K562 (cell line): ENCODE measurements around the gene MEFV. TPM values are rescaled to one million over a fixed set of nuclear protein-coding genes. Genes with fewer than 3 reads are reported as not detected.
A peak's percentile ranks its signal among the peaks of the same experiment; 100 is the strongest.

Source experiments
- BCOR ChIP-seq: fragments of 450-650 bp; IDR thresholded peaks from 2 replicates; pipeline ENCODE4 v1.6.1; 2016
- CBX5 ChIP-seq: IDR thresholded peaks from 2 replicates; pipeline ENCODE4 v1.6.1; 2014; ENCODE audit warnings: low read depth, borderline replicate concordance
- COPS2 ChIP-seq: fragments of 450-650 bp; conservative IDR thresholded peaks from 2 replicates; pipeline ENCODE4 v1.6.1; 2016; ENCODE audit warnings: mild to moderate bottlenecking, moderate library complexity
- DNMT1 ChIP-seq: fragments of 450-650 bp; IDR thresholded peaks from 2 replicates; pipeline ENCODE4 v1.6.1; 2016; ENCODE audit warnings: antibody characterized with exemption, mild to moderate bottlenecking
- GATAD2A ChIP-seq: fragments of 450-650 bp; IDR thresholded peaks from 2 replicates; pipeline ENCODE4 v1.6.1; 2017
- KDM5B ChIP-seq: fragments of 200-600 bp; sonication (generic); IDR thresholded peaks from 2 replicates; pipeline ENCODE4 v1.6.1; 2012; ENCODE audit warnings: low read depth, mild to moderate bottlenecking, moderate library complexity, low read length, control low read depth, inconsistent platforms; ENCODE audit not compliant: insufficient replicate concordance
- TFAM ChIP-seq: fragments of 250-450 bp; sonication (Bioruptor Pico); conservative IDR thresholded peaks from 2 replicates; pipeline ENCODE4 v1.5.0; 2021; ENCODE audit warnings: mild to moderate bottlenecking, moderate library complexity
- U2AF2 ChIP-seq: fragments of 200-400 bp; formaldehyde crosslinking; optimal IDR thresholded peaks from 2 replicates; pipeline ENCODE3; 2017; ENCODE audit warnings: low read depth, mild to moderate bottlenecking, low read length
- ZNF282 ChIP-seq: sonication (generic); formaldehyde crosslinking; IDR thresholded peaks from 2 replicates; pipeline ENCODE4 v1.8.1; 2023; ENCODE audit warnings: missing genetic modification reagents
- polyA plus RNA-seq, 8 experiments: library from polyadenylated mRNA; depleted of rRNA in 4 of 8; stranded (reverse) in 5 of 8; unstranded in 3 of 8; fragments of >200 nt; fragmentation: Nextera tagmentation in 2 of 8; fragmentation: Illumina TruSeq in 1 of 8; extraction: Ambion mirVana in 2 of 8; extraction: Trizol in 1 of 8; gene quantifications; 2 replicates each; pipeline versions ENCODE4 v1.2.1 to v1.2.3, GENCODE V29; 2011 to 2014; ENCODE audit warnings: inconsistent platforms in 1 of 8, missing spikeins in 1 of 8
- total RNA-seq, 7 experiments: library from RNA; depleted of rRNA in 6 of 7; stranded (reverse); fragments of >200 nt in 6 of 7; fragmentation: Illumina TruSeq in 2 of 7; extraction: Trizol in 2 of 7; gene quantifications; 2 replicates each; pipeline versions ENCODE4 v1.2.1 to v1.2.3, GENCODE V29; 2011 to 2021; ENCODE audit warnings: low replicate concordance in 1 of 7
- TF ChIP-seq, protein P1 (sequence below), 2 experiments: IDR thresholded peaks in 1 of 2; conservative IDR thresholded peaks in 1 of 2; 2 replicates each; pipeline ENCODE4 v1.6.1; 2016; ENCODE audit warnings: low read depth in 2 of 2, mild to moderate bottlenecking in 1 of 2, missing compliant biosample characterization in 1 of 2, missing genetic modification characterization in 1 of 2, moderate library complexity in 1 of 2
- TF ChIP-seq, protein P2 (sequence below): fragments of 250-450 bp; sonication (Bioruptor Pico); IDR thresholded peaks from 2 replicates; pipeline ENCODE4 v1.6.1; 2021; ENCODE audit warnings: mild to moderate bottlenecking
- TF ChIP-seq, protein P3 (sequence below): fragments of 450-650 bp; IDR thresholded peaks from 2 replicates; pipeline ENCODE4 v1.6.1; 2016; ENCODE audit warnings: low read depth, mild to moderate bottlenecking, moderate library complexity
- TF ChIP-seq, protein P4 (sequence below), 3 experiments: fragments of 200-800 bp in 1 of 3; fragments of 250-450 bp in 1 of 3; fragments of 450-650 bp in 1 of 3; sonication (Bioruptor Pico) in 1 of 3; sonication (Bioruptor generic) in 1 of 3; formaldehyde crosslinking in 1 of 3; IDR thresholded peaks; 2 replicates each; pipeline versions ENCODE4 v1.6.1 to v1.8.0; 2016 to 2022; ENCODE audit warnings: mild to moderate bottlenecking in 2 of 3, missing genetic modification characterization in 2 of 3, missing compliant biosample characterization in 1 of 3, moderate library complexity in 1 of 3
- TF ChIP-seq, protein P5 (sequence below): fragments of 250-450 bp; sonication (Bioruptor Pico); IDR thresholded peaks from 2 replicates; pipeline ENCODE4 v1.5.0; 2021; ENCODE audit warnings: mild to moderate bottlenecking, borderline replicate concordance

Gene MEFV
- total and polyA plus RNA-seq, 9 of the 15 experiments (the other 6 are each of a cell fraction or from before 2014, with no cell fraction given): 0.14 TPM; not detected in 8

DNA sequence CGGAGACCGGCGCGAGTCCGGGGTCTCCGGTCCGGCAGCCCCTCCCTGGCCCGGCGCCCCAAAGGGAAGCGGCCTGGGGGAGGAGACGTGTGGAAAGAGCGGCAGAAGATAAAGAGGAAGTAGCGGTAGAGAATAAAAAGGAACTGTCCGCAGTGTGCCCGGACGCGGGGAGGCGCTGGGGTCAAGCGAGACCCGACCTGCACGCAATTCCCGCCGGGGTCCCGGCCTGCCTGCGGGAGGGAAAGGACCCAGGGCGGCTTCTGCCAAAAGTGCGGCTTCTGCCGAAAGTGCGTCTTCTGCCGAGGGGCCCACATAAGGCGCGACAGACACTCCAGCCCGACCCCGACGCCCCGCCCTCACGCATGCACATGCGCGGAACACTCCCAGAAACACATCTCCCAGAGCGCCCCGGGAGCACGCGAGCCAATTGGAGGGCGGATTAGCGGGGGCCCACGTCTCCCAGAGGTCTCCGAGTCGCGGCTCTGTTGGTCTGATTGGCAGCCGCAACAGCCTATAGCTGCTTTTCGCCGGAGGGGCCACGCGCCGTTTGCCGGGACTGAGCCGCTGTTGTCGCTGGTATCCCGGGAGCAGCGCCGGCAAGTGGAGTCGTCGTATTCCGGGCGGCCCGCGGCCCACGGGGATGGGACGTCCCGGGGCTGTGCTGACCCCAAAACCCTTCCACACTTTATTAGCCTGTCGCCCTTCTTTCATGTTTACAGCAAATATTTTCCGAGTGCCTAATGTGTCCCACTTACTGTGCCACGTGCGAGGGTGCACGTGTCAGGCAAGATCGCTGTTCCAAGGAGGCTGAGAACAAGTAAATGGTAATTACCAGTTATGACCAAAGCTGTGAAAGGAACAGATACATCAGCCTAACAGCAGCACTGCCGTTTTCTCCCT lies 8.0 kb upstream of the MEFV start (continued):
- TF ChIP-seq, protein P1, sequence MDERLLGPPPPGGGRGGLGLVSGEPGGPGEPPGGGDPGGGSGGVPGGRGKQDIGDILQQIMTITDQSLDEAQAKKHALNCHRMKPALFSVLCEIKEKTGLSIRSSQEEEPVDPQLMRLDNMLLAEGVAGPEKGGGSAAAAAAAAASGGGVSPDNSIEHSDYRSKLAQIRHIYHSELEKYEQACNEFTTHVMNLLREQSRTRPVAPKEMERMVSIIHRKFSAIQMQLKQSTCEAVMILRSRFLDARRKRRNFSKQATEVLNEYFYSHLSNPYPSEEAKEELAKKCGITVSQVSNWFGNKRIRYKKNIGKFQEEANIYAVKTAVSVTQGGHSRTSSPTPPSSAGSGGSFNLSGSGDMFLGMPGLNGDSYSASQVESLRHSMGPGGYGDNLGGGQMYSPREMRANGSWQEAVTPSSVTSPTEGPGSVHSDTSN (CRISPR knock-in tag; IDR thresholded peaks at IDR 0.05; ENCODE audit: low read depth): peak; percentile 91
- TF ChIP-seq, protein P1 (tag; conservative IDR thresholded peaks at IDR 0.05; ENCODE audit: low read depth): peak; percentile 97
- TF ChIP-seq, protein P2, sequence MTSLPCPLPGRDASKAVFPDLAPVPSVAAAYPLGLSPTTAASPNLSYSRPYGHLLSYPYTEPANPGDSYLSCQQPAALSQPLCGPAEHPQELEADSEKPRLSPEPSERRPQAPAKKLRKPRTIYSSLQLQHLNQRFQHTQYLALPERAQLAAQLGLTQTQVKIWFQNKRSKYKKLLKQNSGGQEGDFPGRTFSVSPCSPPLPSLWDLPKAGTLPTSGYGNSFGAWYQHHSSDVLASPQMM (CRISPR knock-in tag): no peak
- TF ChIP-seq KDM5B (peak; percentile 38), U2AF2 (no peak), COPS2 (no peak), TFAM (CRISPR knock-in tag) (no peak), BCOR (no peak), CBX5 (peak; percentile 47; the same call in 1 of the 2 replicates), GATAD2A (peak; percentile 91), DNMT1 (no peak), ZNF282 (CRISPR knock-in tag) (peak; percentile 97)
- TF ChIP-seq, protein P3, sequence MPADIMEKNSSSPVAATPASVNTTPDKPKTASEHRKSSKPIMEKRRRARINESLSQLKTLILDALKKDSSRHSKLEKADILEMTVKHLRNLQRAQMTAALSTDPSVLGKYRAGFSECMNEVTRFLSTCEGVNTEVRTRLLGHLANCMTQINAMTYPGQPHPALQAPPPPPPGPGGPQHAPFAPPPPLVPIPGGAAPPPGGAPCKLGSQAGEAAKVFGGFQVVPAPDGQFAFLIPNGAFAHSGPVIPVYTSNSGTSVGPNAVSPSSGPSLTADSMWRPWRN: peak; percentile 77
- TF ChIP-seq, protein P4, sequence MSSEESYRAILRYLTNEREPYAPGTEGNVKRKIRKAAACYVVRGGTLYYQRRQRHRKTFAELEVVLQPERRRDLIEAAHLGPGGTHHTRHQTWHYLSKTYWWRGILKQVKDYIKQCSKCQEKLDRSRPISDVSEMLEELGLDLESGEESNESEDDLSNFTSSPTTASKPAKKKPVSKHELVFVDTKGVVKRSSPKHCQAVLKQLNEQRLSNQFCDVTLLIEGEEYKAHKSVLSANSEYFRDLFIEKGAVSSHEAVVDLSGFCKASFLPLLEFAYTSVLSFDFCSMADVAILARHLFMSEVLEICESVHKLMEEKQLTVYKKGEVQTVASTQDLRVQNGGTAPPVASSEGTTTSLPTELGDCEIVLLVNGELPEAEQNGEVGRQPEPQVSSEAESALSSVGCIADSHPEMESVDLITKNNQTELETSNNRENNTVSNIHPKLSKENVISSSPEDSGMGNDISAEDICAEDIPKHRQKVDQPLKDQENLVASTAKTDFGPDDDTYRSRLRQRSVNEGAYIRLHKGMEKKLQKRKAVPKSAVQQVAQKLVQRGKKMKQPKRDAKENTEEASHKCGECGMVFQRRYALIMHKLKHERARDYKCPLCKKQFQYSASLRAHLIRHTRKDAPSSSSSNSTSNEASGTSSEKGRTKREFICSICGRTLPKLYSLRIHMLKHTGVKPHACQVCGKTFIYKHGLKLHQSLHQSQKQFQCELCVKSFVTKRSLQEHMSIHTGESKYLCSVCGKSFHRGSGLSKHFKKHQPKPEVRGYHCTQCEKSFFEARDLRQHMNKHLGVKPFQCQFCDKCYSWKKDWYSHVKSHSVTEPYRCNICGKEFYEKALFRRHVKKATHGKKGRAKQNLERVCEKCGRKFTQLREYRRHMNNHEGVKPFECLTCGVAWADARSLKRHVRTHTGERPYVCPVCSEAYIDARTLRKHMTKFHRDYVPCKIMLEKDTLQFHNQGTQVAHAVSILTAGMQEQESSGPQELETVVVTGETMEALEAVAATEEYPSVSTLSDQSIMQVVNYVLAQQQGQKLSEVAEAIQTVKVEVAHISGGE (CRISPR knock-in tag; IDR thresholded peaks at IDR 0.05): no peak
- TF ChIP-seq, protein P5, sequence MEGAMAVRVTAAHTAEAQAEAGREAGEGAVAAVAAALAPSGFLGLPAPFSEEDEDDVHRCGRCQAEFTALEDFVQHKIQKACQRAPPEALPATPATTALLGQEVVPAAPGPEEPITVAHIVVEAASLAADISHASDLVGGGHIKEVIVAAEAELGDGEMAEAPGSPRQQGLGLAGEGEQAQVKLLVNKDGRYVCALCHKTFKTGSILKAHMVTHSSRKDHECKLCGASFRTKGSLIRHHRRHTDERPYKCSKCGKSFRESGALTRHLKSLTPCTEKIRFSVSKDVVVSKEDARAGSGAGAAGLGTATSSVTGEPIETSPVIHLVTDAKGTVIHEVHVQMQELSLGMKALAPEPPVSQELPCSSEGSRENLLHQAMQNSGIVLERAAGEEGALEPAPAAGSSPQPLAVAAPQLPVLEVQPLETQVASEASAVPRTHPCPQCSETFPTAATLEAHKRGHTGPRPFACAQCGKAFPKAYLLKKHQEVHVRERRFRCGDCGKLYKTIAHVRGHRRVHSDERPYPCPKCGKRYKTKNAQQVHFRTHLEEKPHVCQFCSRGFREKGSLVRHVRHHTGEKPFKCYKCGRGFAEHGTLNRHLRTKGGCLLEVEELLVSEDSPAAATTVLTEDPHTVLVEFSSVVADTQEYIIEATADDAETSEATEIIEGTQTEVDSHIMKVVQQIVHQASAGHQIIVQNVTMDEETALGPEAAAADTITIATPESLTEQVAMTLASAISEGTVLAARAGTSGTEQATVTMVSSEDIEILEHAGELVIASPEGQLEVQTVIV (CRISPR knock-in tag): no peak
